HEK293 (cell line): ENCODE data around the gene FLVCR1.

Experiments used
- CTCF ChIA-PET: fragments of 350-600 bp; formaldehyde crosslinking; extraction: SDS; loops from one replicate; lab custom pipeline; 2021; ENCODE audit warnings: antibody characterized with exemption; lab: Yijun Ruan, JAX
- POLR2A ChIA-PET: fragments of 300-600 bp; formaldehyde crosslinking; extraction: SDS; loops from one replicate; lab custom pipeline; 2020; ENCODE audit warnings: antibody characterized with exemption, inconsistent platforms; lab: Yijun Ruan, JAX
- H3K27ac ChIP-seq: fragments of 200-500 bp; sonication (Bioruptor generic); 2 replicates; pipeline ENCODE4 v1.5.1; 2014; ENCODE audit warnings: low read depth, low read length, control low read depth, inconsistent platforms; ENCODE audit errors: extremely low read depth
- H3K36me3 ChIP-seq, 2 experiments: fragments of 200-500 bp in 1 of 2; sonication (Bioruptor generic) in 1 of 2; 1 replicate in 1 of 2; 2 replicates in 1 of 2; pipeline ENCODE4 v1.5.1; 2014 to 2017; ENCODE audit warnings: inconsistent platforms in 2 of 2, low read length in 2 of 2; ENCODE audit not compliant: control insufficient read depth in 2 of 2, insufficient read depth in 1 of 2
- H3K4me1 ChIP-seq: fragments of 200-500 bp; sonication (Bioruptor generic); 2 replicates; pipeline ENCODE4 v1.5.1; 2014; ENCODE audit warnings: mild to moderate bottlenecking, low read length, inconsistent platforms; ENCODE audit not compliant: control insufficient read depth, insufficient read depth
- H3K4me3 ChIP-seq: 2 replicates; pipeline ENCODE4 v1.5.1; 2011; ENCODE audit warnings: low read depth, mild to moderate bottlenecking, control low read depth, low read length, moderate library complexity
- H3K9me3 ChIP-seq: fragments of 200-500 bp; sonication (Bioruptor generic); 2 replicates; pipeline ENCODE4 v1.5.1; 2014; ENCODE audit warnings: low read depth, low read length, inconsistent platforms; ENCODE audit not compliant: control insufficient read depth, insufficient read depth
- BCL11A ChIP-seq: fragments of 450-650 bp; formaldehyde crosslinking; IDR thresholded peaks from 2 replicates; pipeline ENCODE4 v1.5.1; 2016; ENCODE audit warnings: low read depth, missing biosample characterization, missing genetic modification characterization
- CTCF ChIP-seq: fragments of 450-650 bp; formaldehyde crosslinking; IDR thresholded peaks from 2 replicates; pipeline ENCODE4 v1.5.1; 2016; ENCODE audit warnings: missing biosample characterization, missing genetic modification characterization
- GLI4 ChIP-seq: fragments of 450-650 bp; formaldehyde crosslinking; IDR thresholded peaks from 2 replicates; pipeline ENCODE4 v1.5.1; 2016; ENCODE audit warnings: missing biosample characterization, missing genetic modification characterization
- HOXC10 ChIP-seq: sonication (generic); formaldehyde crosslinking; IDR thresholded peaks from 2 replicates; pipeline ENCODE4 v1.8.1; 2023; ENCODE audit warnings: mild to moderate bottlenecking, missing genetic modification reagents
- PRDM10 ChIP-seq: fragments of 450-650 bp; formaldehyde crosslinking; IDR thresholded peaks from 2 replicates; pipeline ENCODE4 v1.5.1; 2016; ENCODE audit warnings: missing biosample characterization, missing genetic modification characterization
- ZFP37 ChIP-seq: fragments of 450-650 bp; formaldehyde crosslinking; IDR thresholded peaks from 2 replicates; pipeline ENCODE4 v1.5.1; 2016; ENCODE audit warnings: missing biosample characterization, missing genetic modification characterization
- ZIC2 ChIP-seq: fragments of 450-650 bp; formaldehyde crosslinking; IDR thresholded peaks from 2 replicates; pipeline ENCODE4 v1.5.1; 2016; ENCODE audit warnings: missing biosample characterization, missing genetic modification characterization
- ZNF121 ChIP-seq: fragments of 450-650 bp; formaldehyde crosslinking; IDR thresholded peaks from 2 replicates; pipeline ENCODE4 v1.5.1; 2016; ENCODE audit warnings: missing biosample characterization, missing genetic modification characterization
- ZNF133 ChIP-seq: fragments of 450-650 bp; formaldehyde crosslinking; IDR thresholded peaks from 2 replicates; pipeline ENCODE4 v1.5.1; 2016; ENCODE audit warnings: missing biosample characterization, missing genetic modification characterization
- ZNF138 ChIP-seq: fragments of 450-650 bp; formaldehyde crosslinking; IDR thresholded peaks from 2 replicates; pipeline ENCODE4 v1.5.1; 2016; ENCODE audit warnings: missing biosample characterization, missing genetic modification characterization, borderline replicate concordance
- ZNF19 ChIP-seq: fragments of 450-650 bp; formaldehyde crosslinking; IDR thresholded peaks from 2 replicates; pipeline ENCODE4; 2016; ENCODE audit warnings: missing biosample characterization, missing genetic modification characterization, low read depth
- ZNF214 ChIP-seq: fragments of 450-650 bp; formaldehyde crosslinking; IDR thresholded peaks from 2 replicates; pipeline ENCODE4 v1.5.1; 2017; ENCODE audit warnings: missing biosample characterization, mild to moderate bottlenecking, missing genetic modification characterization, borderline replicate concordance
- ZNF23 ChIP-seq: fragments of 450-650 bp; formaldehyde crosslinking; IDR thresholded peaks from 2 replicates; pipeline ENCODE4 v1.5.1; 2016; ENCODE audit warnings: missing biosample characterization, missing genetic modification characterization, borderline replicate concordance
- ZNF266 ChIP-seq: fragments of 450-650 bp; formaldehyde crosslinking; IDR thresholded peaks from 2 replicates; pipeline ENCODE4 v1.5.1; 2016; ENCODE audit warnings: missing biosample characterization, missing genetic modification characterization, low read depth
- ZNF394 ChIP-seq: fragments of 450-650 bp; formaldehyde crosslinking; IDR thresholded peaks from 2 replicates; pipeline ENCODE4 v1.5.1; 2016; ENCODE audit warnings: missing biosample characterization, missing genetic modification characterization, mild to moderate bottlenecking, moderate library complexity, borderline replicate concordance
- ZNF488 ChIP-seq: fragments of 450-650 bp; formaldehyde crosslinking; IDR thresholded peaks from 2 replicates; pipeline ENCODE4 v1.5.1; 2016; ENCODE audit warnings: missing biosample characterization, missing genetic modification characterization
- ZNF518A ChIP-seq: fragments of 450-650 bp; formaldehyde crosslinking; conservative IDR thresholded peaks from 2 replicates; pipeline ENCODE4 v1.5.1; 2016; ENCODE audit warnings: low read depth, missing biosample characterization, missing genetic modification characterization
- ZNF654 ChIP-seq: fragments of 450-650 bp; formaldehyde crosslinking; IDR thresholded peaks from 2 replicates; pipeline ENCODE4 v1.5.1; 2016; ENCODE audit warnings: low read depth, missing biosample characterization, missing genetic modification characterization
- ZNF664 ChIP-seq: fragments of 450-650 bp; formaldehyde crosslinking; IDR thresholded peaks from 2 replicates; pipeline ENCODE4 v1.5.1; 2016; ENCODE audit warnings: missing biosample characterization, missing genetic modification characterization
- ZNF704 ChIP-seq: fragments of 450-650 bp; formaldehyde crosslinking; IDR thresholded peaks from 2 replicates; pipeline ENCODE4 v1.5.1; 2016; ENCODE audit warnings: missing biosample characterization, missing genetic modification characterization
- ZSCAN23 ChIP-seq: fragments of 450-650 bp; formaldehyde crosslinking; IDR thresholded peaks from 2 replicates; pipeline ENCODE4 v1.5.1; 2016; ENCODE audit warnings: missing biosample characterization, missing genetic modification characterization
- ZSCAN30 ChIP-seq: fragments of 450-650 bp; IDR thresholded peaks from 2 replicates; pipeline ENCODE4 v1.5.1; 2018; ENCODE audit warnings: missing biosample characterization, mild to moderate bottlenecking, missing genetic modification characterization, moderate library complexity

FLVCR1 gene

GRCh38 chr1:212914789-212915188 is 56.7 kb downstream of the FLVCR1 start:
- H3K36me3 ChIP-seq: no peaks in the 10 kb centered on the region
- no peak overlapping the region for H3K4me3 ChIP-seq
- H3K9me3 ChIP-seq: no peaks in the 10 kb centered on the region
- ChIA-PET POLR2A (no interaction called here), CTCF (no interaction called here)
- TF ChIP-seq GLI4 (no peak), ZNF133 (tag by site-specific recombination) (no peak), ZNF664 (no peak), ZNF266 (tag by site-specific recombination) (no peak), ZNF394 (tag by site-specific recombination) (no peak), BCL11A (no peak), ZFP37 (tag by site-specific recombination) (no peak)
- no peak overlapping the region for H3K27ac ChIP-seq
- H3K4me1 ChIP-seq: no peaks in the 10 kb centered on the region

- CTCF ChIA-PET: interaction anchor here (0.6 to 0.7 kb wide), 2 partner anchors 80 to 156 kb away, joined by 3 to 4 read pairs; no protein-coding TSS in a partner anchor
- H3K9me3 ChIP-seq: no peaks in the 10 kb centered on the region
- no peaks in the 10 kb centered on the region for H3K36me3 ChIP-seq
- H3K4me1 ChIP-seq: no peaks in the 10 kb centered on the region
- H3K27ac ChIP-seq: no peak overlapping the region
- H3K4me3 ChIP-seq: no peak overlapping the region
- POLR2A ChIA-PET: no interaction called here
- TF ChIP-seq ZNF214 (tag by site-specific recombination) (no peak), ZNF121 (tag by site-specific recombination) (no peak), ZNF488 (tag by site-specific recombination) (no peak), ZNF704 (tag by site-specific recombination) (no peak), ZSCAN30 (tag by site-specific recombination) (no peak), ZNF654 (tag by site-specific recombination) (peak; percentile 47), CTCF (tag by site-specific recombination) (peak; percentile 79), ZIC2 (peak; percentile 46), ZNF19 (no peak), PRDM10 (tag by site-specific recombination) (0 out of 2 replicates have a peak, but pooled peaks have one; percentile 29), ZNF138 (tag by site-specific recombination) (no peak), HOXC10 (CRISPR knock-in tag) (no peak), ZNF23 (no peak), ZNF518A (tag by site-specific recombination) (no peak), ZSCAN23 (no peak)
Observed at GRCh38 chr1:212915245-212916091, 57.4 kb downstream of the FLVCR1 start.
